HG03095 (cell line): ENCODE results near the gene ENPP5.
A peak's percentile ranks its signal among the peaks of the same experiment; 100 is the strongest.

Source experiments
- ATAC-seq: cut with Tn5 transposase; IDR thresholded peaks from one replicate; pipeline ENCODE4 v1.9.1; 2021; ENCODE audit warnings: moderate library complexity; ENCODE audit not compliant: unreplicated experiment

The ENPP5 gene, protein sequence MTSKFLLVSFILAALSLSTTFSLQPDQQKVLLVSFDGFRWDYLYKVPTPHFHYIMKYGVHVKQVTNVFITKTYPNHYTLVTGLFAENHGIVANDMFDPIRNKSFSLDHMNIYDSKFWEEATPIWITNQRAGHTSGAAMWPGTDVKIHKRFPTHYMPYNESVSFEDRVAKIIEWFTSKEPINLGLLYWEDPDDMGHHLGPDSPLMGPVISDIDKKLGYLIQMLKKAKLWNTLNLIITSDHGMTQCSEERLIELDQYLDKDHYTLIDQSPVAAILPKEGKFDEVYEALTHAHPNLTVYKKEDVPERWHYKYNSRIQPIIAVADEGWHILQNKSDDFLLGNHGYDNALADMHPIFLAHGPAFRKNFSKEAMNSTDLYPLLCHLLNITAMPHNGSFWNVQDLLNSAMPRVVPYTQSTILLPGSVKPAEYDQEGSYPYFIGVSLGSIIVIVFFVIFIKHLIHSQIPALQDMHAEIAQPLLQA

GRCh38 chr6:46170357-46171289 is at the start of gene ENPP5:
Gene ENPP5 (minus strand): TSS chr6:46170980. CDS start chr6:46168262, 2,718 bp downstream.
- peak; percentile 69 for ATAC-seq

- no peak for ATAC-seq
Observed at GRCh38 chr6:46219661-46220060, 48.9 kb upstream of the ENPP5 start.

GRCh38 chr6:46218457-46218856 is 47.7 kb upstream of the ENPP5 start:
- no peak for ATAC-seq

GRCh38 chr6:46217671-46218131 is 46.9 kb upstream of the ENPP5 start:
- ATAC-seq, result peak; percentile 54

GRCh38 chr6:46216879-46217278 is 46.1 kb upstream of the ENPP5 start:
- ATAC-seq, result no peak

GRCh38 chr6:46215777-46216176 is 45.0 kb upstream of the ENPP5 start:
- no peak for ATAC-seq

- no peak for ATAC-seq
Observed at GRCh38 chr6:46215213-46215612, 44.4 kb upstream of the ENPP5 start.

GRCh38 chr6:46211917-46212316 is 41.1 kb upstream of the ENPP5 start:
- no peak for ATAC-seq

- ATAC-seq, result no peak
Observed at GRCh38 chr6:46210294-46210693, 39.5 kb upstream of the ENPP5 start.

DNA sequence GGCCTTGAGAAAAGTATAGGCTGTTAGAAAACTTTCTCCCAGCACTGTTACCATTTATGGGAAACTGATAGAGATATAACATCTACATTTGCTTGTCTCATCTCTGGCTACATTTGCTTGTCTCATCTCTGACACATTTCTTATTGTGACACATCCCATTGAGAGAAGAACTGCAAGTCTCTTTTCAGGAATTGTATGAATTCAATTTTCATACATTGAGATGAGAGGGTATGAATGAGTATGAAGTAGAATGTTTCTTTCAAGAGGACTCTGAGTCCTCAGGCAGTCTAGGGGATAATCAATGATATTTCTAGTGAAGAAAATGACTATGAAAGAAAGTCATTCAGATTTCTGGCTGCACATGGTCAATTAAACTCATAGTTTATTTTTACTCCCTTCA is 37.5 kb upstream of the ENPP5 start:
- ATAC-seq, result no peak

DNA sequence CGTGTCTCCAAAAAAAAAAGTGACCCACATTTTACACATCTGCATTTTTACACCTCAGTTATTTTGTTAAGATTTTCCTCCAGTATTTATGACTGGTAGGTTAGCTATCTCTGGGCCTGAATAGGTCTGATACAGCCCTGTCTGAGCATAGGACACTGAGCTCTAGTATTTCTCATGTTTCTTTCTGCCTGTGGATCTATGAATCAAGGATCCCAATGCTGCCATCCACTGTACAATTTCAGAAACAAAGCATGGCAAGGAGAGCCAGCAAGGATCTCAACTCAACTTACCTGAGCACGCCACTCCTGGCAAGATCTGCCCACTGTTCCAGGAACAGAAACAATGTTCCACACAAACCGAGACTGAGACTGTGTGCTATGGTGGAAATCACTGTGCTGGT is 36.4 kb upstream of the ENPP5 start:
- ATAC-seq, result no peak

- no peak for ATAC-seq
Observed at GRCh38 chr6:46204880-46205650, 34.3 kb upstream of the ENPP5 start.

- no peak for ATAC-seq
Observed at GRCh38 chr6:46203391-46204177, 32.8 kb upstream of the ENPP5 start.

DNA sequence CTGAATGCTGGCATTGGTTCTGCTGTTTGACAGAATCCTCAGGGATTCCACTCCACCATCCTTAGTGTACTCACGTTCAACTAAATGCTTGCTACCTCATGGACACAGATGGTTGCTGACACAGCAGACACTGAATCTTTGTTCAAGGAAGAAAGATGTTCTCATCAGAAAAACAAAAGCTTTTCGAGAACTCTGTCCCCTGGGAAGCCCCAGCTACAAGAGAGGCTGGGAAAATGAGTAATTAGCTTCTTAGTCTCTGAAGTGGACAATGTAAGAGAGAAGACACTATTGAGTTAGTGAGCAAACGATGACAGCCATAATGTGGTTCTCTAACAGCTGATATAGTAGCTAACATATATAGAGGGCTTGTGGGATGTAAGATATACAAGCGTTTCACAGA is 30.9 kb upstream of the ENPP5 start:
- no peak for ATAC-seq

- no peak for ATAC-seq
Observed at GRCh38 chr6:46199387-46199786, 28.6 kb upstream of the ENPP5 start.

- no peak for ATAC-seq
Observed at GRCh38 chr6:46191961-46192360, 21.2 kb upstream of the ENPP5 start.

DNA sequence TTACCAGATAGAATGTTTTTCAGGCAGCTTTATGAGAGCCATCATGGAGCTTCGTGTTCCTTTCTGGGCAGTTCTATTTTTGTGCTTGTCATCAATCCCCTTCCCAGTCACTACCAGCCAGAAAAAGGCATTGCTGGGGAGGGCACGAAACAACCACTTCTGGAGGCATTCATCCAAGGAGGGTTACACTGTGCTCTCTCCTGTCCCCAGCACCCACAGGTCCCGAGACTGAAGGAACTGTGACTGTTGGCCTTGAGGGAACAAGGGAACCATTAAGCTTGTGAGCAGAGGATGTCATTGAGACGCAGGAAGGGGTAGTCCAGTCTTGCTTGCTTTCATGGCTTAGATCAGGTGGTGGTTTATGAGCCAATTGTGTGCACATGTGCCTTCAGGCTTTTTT is 20.1 kb upstream of the ENPP5 start:
- no peak for ATAC-seq

- ATAC-seq, result no peak
Observed at GRCh38 chr6:46189726-46190125, 18.9 kb upstream of the ENPP5 start.

DNA sequence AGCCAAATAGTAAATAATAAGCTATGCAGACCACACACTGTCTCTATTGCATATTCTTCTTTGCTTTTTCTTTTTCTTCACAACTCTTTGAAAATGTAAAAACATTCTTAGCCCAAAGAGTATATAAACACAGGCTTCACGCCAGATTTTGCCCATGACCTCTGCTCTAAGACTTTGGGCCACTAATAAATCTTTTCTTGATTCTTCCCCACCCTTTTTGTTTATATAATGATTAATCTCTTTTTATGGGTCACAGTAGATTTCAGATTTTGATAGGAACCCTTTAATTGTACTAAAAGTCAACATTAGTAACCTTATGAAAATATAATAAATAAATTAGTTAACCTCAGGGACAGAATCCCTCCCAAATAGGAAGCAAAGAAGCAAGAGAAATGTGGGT is 15.8 kb upstream of the ENPP5 start:
- ATAC-seq, result no peak

DNA sequence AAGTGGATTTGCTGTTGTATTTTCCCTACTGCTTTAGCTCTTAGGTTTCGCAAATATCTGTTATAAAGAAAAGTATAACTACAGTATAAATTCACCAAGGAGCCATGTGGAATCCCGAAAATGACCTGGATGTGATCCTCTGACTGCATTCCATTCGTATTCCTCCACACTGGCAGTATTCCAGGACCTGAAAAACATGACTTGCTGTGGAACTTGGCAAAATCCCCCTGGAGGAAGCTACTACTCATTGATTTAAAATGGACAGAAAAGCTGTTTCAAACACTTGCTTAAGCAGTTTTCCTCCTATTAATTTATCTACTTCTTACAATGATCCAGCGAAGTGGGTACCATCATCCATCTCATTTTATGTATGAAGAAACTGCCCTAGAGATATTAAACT is 13.3 kb upstream of the ENPP5 start:
- ATAC-seq, result no peak
